Adrenal gland (tissue), 5 donors: ENCODE data around the gene LRP1B.

Experiments
- CTCF ChIP-seq, 6 experiments: fragments of 450-650 bp in 4 of 6; fragments of 200-600 bp in 2 of 6; sonication (generic) in 1 of 6; IDR thresholded peaks; 1 replicate in 5 of 6; 2 replicates in 1 of 6; pipeline versions ENCODE4 v1.5.1 to v1.8.0; 2016 to 2021; ENCODE audit warnings: antibody characterized with exemption in 6 of 6, mild to moderate bottlenecking in 2 of 6, moderate library complexity in 1 of 6
- POLR2A ChIP-seq, 2 donors: fragments of 450-650 bp; IDR thresholded peaks; one replicate each; pipeline ENCODE4 v1.6.1; 2017; ENCODE audit warnings: antibody characterized with exemption in 2 of 2, mild to moderate bottlenecking in 2 of 2, moderate library complexity in 1 of 2
- donor health status: DM: no; HTN: no; CAD: no.

- TF ChIP-seq CTCF (IDR thresholded peaks at IDR 0.05) (no peak), POLR2A (IDR thresholded peaks at IDR 0.05) (no peak)
These were observed 416.3 kb downstream of the LRP1B start for GRCh38 chr2:141714496-141714895.
